GM12878 (cell line): ENCODE data around the gene SNRPF. TPM values are rescaled to one million over a fixed set of nuclear protein-coding genes. Genes with fewer than 3 reads are reported as not detected.
A peak's percentile ranks its signal among the peaks of the same experiment; 100 is the strongest.

ENCODE experiments used
- ATAC-seq: fragments of 200-7000 bp; cut with Tn5 transposase; 3 replicates; pipeline ENCODE4 v1.9.1; 2020; ENCODE audit warnings: mild to moderate bottlenecking, moderate library complexity
- Bru-seq: library from RNA; stranded (reverse); fragments of 400-500 nt; gene quantifications from one replicate; lab custom pipeline; 2021; lab: Mats Ljungman, UMichigan
- BruChase-seq, 2 experiments: library from RNA; stranded (reverse); fragments of 400-500 nt; gene quantifications; one replicate each; lab custom pipeline; 2021; lab: Mats Ljungman, UMichigan
- BruUV-seq: library from RNA; stranded (reverse); fragments of 400-500 nt; replicated peaks from 2 replicates; lab custom pipeline; 2021; lab: Mats Ljungman, UMichigan
- CTCF ChIA-PET: fragments of 300-600 bp; sonication (Branson Sonifier 250); formaldehyde crosslinking; extraction: SDS; loops from one replicate; lab custom pipeline; 2021; ENCODE audit warnings: inconsistent platforms; lab: Yijun Ruan, JAX
- POLR2A ChIA-PET: fragments of 350-600 bp; formaldehyde crosslinking; extraction: SDS; loops from one replicate; lab custom pipeline; 2021; ENCODE audit warnings: inconsistent platforms; lab: Charles Lee
- RAD21 ChIA-PET: fragments of 300-600 bp; sonication (Branson Sonifier 250); formaldehyde crosslinking; loops from one replicate; lab custom pipeline; 2023; ENCODE audit warnings: antibody characterized with exemption; ENCODE audit not compliant: unreplicated experiment; lab: Charles Lee
- SMC1A ChIA-PET: fragments of 300-600 bp; sonication (Branson Sonifier 250); formaldehyde crosslinking; loops from one replicate; lab custom pipeline; 2023; ENCODE audit not compliant: unreplicated experiment, uncharacterized antibody; lab: Charles Lee
- DNase-seq: peaks from one replicate; pipeline ENCODE4 v3.0.0-alpha.2; 2011; ENCODE audit warnings: low read depth, low spot score
- FAIRE-seq: peaks from 3 replicates; lab custom pipeline; 2011; peaks lifted over from hg19 to GRCh38; lab: Jason Lieb, UNC
- H2AFZ ChIP-seq: 2 replicates; pipeline ENCODE4 v1.6.0; 2011; ENCODE audit warnings: low read depth, low read length, control low read depth; ENCODE audit not compliant: control insufficient read depth
- H3K27ac ChIP-seq: 2 replicates; pipeline ENCODE4 v1.5.1; 2011; ENCODE audit warnings: control low read depth; ENCODE audit not compliant: control insufficient read depth, insufficient read depth
- H3K27me3 ChIP-seq, 2 experiments: replicated peaks in 1 of 2; 2 replicates each; pipeline versions ENCODE4 v1.6.0 to v1.6.1; 2011; ENCODE audit warnings: low read length in 1 of 2; ENCODE audit not compliant: control insufficient read depth in 2 of 2, insufficient read depth in 2 of 2
- H3K36me3 ChIP-seq, 2 experiments: 2 replicates each; pipeline ENCODE4 v1.5.1; 2011; ENCODE audit warnings: low read length in 1 of 2; ENCODE audit not compliant: control insufficient read depth in 2 of 2, insufficient read depth in 2 of 2
- H3K4me1 ChIP-seq: 2 replicates; pipeline ENCODE4 v1.6.1; 2011; ENCODE audit warnings: mild to moderate bottlenecking, low read length, moderate library complexity, mixed read lengths; ENCODE audit not compliant: control insufficient read depth, insufficient read depth
- H3K4me2 ChIP-seq: 2 replicates; pipeline ENCODE4 v1.6.0; 2011; ENCODE audit warnings: control low read depth; ENCODE audit not compliant: control insufficient read depth, insufficient read depth
- H3K4me3 ChIP-seq: fragments of 200-600 bp; sonication (generic); 2 replicates; pipeline ENCODE4 v1.5.1; 2016
- H3K79me2 ChIP-seq: 2 replicates; pipeline ENCODE4 v1.6.0; 2011; ENCODE audit warnings: low read length; ENCODE audit not compliant: control insufficient read depth, insufficient read depth
- H3K9ac ChIP-seq: 2 replicates; pipeline ENCODE4 v1.8.0; 2011; ENCODE audit warnings: low read length, control low read depth, mixed read lengths; ENCODE audit not compliant: control insufficient read depth, insufficient read depth
- H3K9me3 ChIP-seq: replicated peaks from 3 replicates; pipeline ENCODE4 v1.5.1; 2011; ENCODE audit warnings: mild to moderate bottlenecking, low read length; ENCODE audit not compliant: control insufficient read depth, insufficient read depth
- H4K20me1 ChIP-seq: 2 replicates; pipeline ENCODE4 v1.6.0; 2011; ENCODE audit not compliant: control insufficient read depth, insufficient read depth
- BCLAF1 ChIP-seq: fragments of 450-650 bp; IDR thresholded peaks from 2 replicates; pipeline ENCODE4 v1.6.1; 2017; ENCODE audit warnings: antibody characterized with exemption, mild to moderate bottlenecking, moderate library complexity
- CREB1 ChIP-seq: IDR thresholded peaks from 2 replicates; pipeline ENCODE4 v1.6.1; 2012; ENCODE audit warnings: low read depth, mild to moderate bottlenecking, inconsistent platforms
- FOXM1 ChIP-seq: IDR thresholded peaks from 2 replicates; pipeline ENCODE4 v1.6.1; 2012; ENCODE audit warnings: low read depth, mild to moderate bottlenecking, inconsistent platforms, low read length, moderate library complexity
- GATAD2B ChIP-seq: fragments of 450-650 bp; conservative IDR thresholded peaks from 2 replicates; pipeline ENCODE4 v1.6.1; 2017; ENCODE audit warnings: low read depth, mild to moderate bottlenecking, moderate library complexity
- IKZF1 ChIP-seq: fragments of 450-650 bp; conservative IDR thresholded peaks from 2 replicates; pipeline ENCODE4 v1.6.1; 2017; ENCODE audit warnings: antibody characterized with exemption, mild to moderate bottlenecking
- NBN ChIP-seq: fragments of 450-650 bp; IDR thresholded peaks from 2 replicates; pipeline ENCODE4 v1.6.1; 2016
- NR2F1 ChIP-seq: fragments of 450-650 bp; conservative IDR thresholded peaks from 2 replicates; pipeline ENCODE4 v1.6.1; 2017; ENCODE audit warnings: mild to moderate bottlenecking
- PRDM15 ChIP-seq: fragments of 450-650 bp; formaldehyde crosslinking; IDR thresholded peaks from 2 replicates; pipeline ENCODE4 v1.4.0; 2020; ENCODE audit warnings: mild to moderate bottlenecking, moderate library complexity
- SP1 ChIP-seq: IDR thresholded peaks from one replicate; pipeline ENCODE4 v1.6.1; 2011; ENCODE audit warnings: low read depth, low read length
- USF1 ChIP-seq: IDR thresholded peaks from 2 replicates; pipeline ENCODE4 v1.6.1; 2011; ENCODE audit warnings: borderline replicate concordance, low read depth, mild to moderate bottlenecking, moderate library complexity, mixed read lengths, low read length; ENCODE audit not compliant: insufficient read depth; ENCODE audit errors: extremely low read length
- WGBS: methylation state at CpG from one replicate; pipeline ENCODE4 v1.1.6; 2016; ENCODE audit warnings: low lambda C conversion rate; ENCODE audit not compliant: insufficient replicate concordance, insufficient coverage; ENCODE audit errors: missing lambda C conversion rate; 5-methylcytosine and 5-hydroxymethylcytosine counted together
- in situ Hi-C: fragments of 300-500 bp; cut with MboI; formaldehyde crosslinking; loops from 9 replicates; pipeline ENCODE4 v1.14.3; 2018; ENCODE audit warnings: mixed read lengths
- intact Hi-C: fragments of 100-400 bp; cut with micrococcal nuclease; formaldehyde crosslinking; loops from one replicate; pipeline ENCODE4 v1.14.2; 2022; ENCODE audit not compliant: unreplicated experiment
- long read RNA-seq, 2 experiments: library from polyadenylated mRNA; unstranded; transcript quantifications; one replicate each; pipeline ENCODE4 v2.0.0, GENCODE V29; 2019 to 2020
- polyA minus RNA-seq, 3 experiments: library from RNA; depleted of rRNA, polyadenylated mRNA; stranded (reverse); fragments of >200 nt; gene quantifications; 2 replicates each; pipeline ENCODE4 v1.2.3, GENCODE V29; 2011
- polyA plus RNA-seq, 11 experiments: library from polyadenylated mRNA; depleted of rRNA in 4 of 11; unstranded in 6 of 11; stranded (reverse) in 5 of 11; fragments of >200 nt; fragmentation: Nextera tagmentation in 4 of 11; fragmentation: Illumina TruSeq in 1 of 11; extraction: Ambion mirVana in 4 of 11; extraction: Trizol in 1 of 11; gene quantifications; 1 replicate in 1 of 11; 2 replicates in 10 of 11; pipeline versions ENCODE4 v1.2.1 to v1.2.3, GENCODE V29; 2011 to 2016; ENCODE audit warnings: inconsistent platforms in 2 of 11, missing spikeins in 2 of 11, low read depth in 1 of 11
- total RNA-seq, 4 experiments: library from RNA; depleted of rRNA in 3 of 4; stranded (reverse); fragments of >200 nt in 3 of 4; fragmentation: Illumina TruSeq in 1 of 4; extraction: Trizol in 1 of 4; gene quantifications; 2 replicates each; pipeline versions ENCODE4 v1.2.1 to v1.2.3, GENCODE V29; 2013 to 2021

The SNRPF gene
- 23.4 and 31.6 TPM in 2 replicates for total RNA-seq (2013; cell fraction: nucleolus; rRNA removed)
- total RNA-seq (2014; rRNA removed): 36.5 and 37.8 TPM in 2 replicates
- 73.6 and 78.8 TPM in 2 replicates for total RNA-seq (2014; rRNA removed; fragmentation: Illumina TruSeq; extraction: Trizol)
- total RNA-seq (2021): 42.9 and 48.2 TPM in 2 replicates
- 7.1 TPM for polyA plus RNA-seq (2011; ENCODE audit: low read depth)
- polyA plus RNA-seq (2011; rRNA removed): 32.9 and 54.8 TPM in 2 replicates
- 20.4 and 24.1 TPM in 2 replicates for polyA plus RNA-seq (2011; cell fraction: cytosol; rRNA removed)
- 18.4 and 22.6 TPM in 2 replicates for polyA plus RNA-seq (2011; cell fraction: nucleus; rRNA removed)
- 67.4 and 77.2 TPM in 2 replicates for polyA plus RNA-seq (2012)
- polyA plus RNA-seq (2014; fragmentation: Illumina TruSeq; extraction: Trizol): 66.8 and 77.0 TPM in 2 replicates
- polyA plus RNA-seq (2014; fragmentation: Nextera tagmentation; extraction: Ambion mirVana): 100 to 1,000 TPM; 187 to 204 TPM
- polyA plus RNA-seq (2014; rRNA removed): 43.4 and 44.1 TPM in 2 replicates
- 100 to 1,000 TPM; 151 to 171 TPM for polyA plus RNA-seq (2016; fragmentation: Nextera tagmentation; extraction: Ambion mirVana)
- polyA minus RNA-seq (2011; rRNA and poly(A)+ RNA removed): 6.2 and 15.7 TPM in 2 replicates
- polyA minus RNA-seq (2011; cell fraction: cytosol; rRNA and poly(A)+ RNA removed): 3.5 and 6.1 TPM in 2 replicates
- polyA minus RNA-seq (2011; cell fraction: nucleus; rRNA and poly(A)+ RNA removed): 11.2 and 21.6 TPM in 2 replicates
- Bru-seq, nascent RNA: percentile 82 among the genes with signal in this experiment
- BruChase-seq, experiment 1, labeled RNA remaining after a 6-hour chase: percentile 63 among the genes with signal in this experiment
- BruChase-seq, experiment 2, labeled RNA remaining after a 2-hour chase: percentile 67 among the genes with signal in this experiment
- long read RNA-seq, experiment 1, transcript SNRPF-201 (4 exons, 1,389 nt): major isoform, 117 of 117 reads
- long read RNA-seq, experiment 1, partial matches to known transcripts: 0 of 117 reads
- long read RNA-seq, experiment 1, other reads (novel, unspliced or antisense): 0 of 117 reads
- long read RNA-seq, experiment 2, transcript SNRPF-201 (4 exons, 1,389 nt): major isoform, 220 of 230 reads
- long read RNA-seq, experiment 2, partial matches to known transcripts: 7 of 230 reads
- long read RNA-seq, experiment 2, other reads (novel, unspliced or antisense): 2 of 230 reads

- POLR2A ChIA-PET: no interaction called here
- Histone ChIP-seq H3K4me1 (no peaks in the 10 kb centered on the region), H3K4me3 (peak within 1 kb of the TSS; percentile 86), H3K4me2 (peak within 1 kb of the TSS; percentile 86), H3K27ac (peak within 1 kb of the TSS; percentile 76), H3K9me3 (peaks cover 6% of the 10 kb centered on the region; the same call in 2 of the 3 replicates), H3K9ac (peak within 1 kb of the TSS; percentile 81), H3K27me3 (no peaks in the 10 kb centered on the region; a peak in 2 of 4 replicates), H4K20me1 (no peaks in the 10 kb centered on the region), H3K36me3 (peaks cover 0 to 20% of the 10 kb centered on the region in 2 experiments; a peak in 2 of 4 replicates), H2AFZ (peak within 1 kb of the TSS; percentile 39), H3K79me2 (peaks cover 49% of the 10 kb centered on the region)
- peak; percentile 96 for ATAC-seq
- WGBS: 1% methylated on average over 51 of the region's 54 CpGs
- BruUV-seq: no TSS peak
- RAD21 ChIA-PET: no interaction called here
- peak; percentile 100 for FAIRE-seq
- in situ Hi-C loops: no loop called here
- SMC1A ChIA-PET: no interaction called here
- DNase-seq: peak; percentile 95
- intact Hi-C loops: no loop called here
- CTCF ChIA-PET: interaction anchor here (1.0 to 1.3 kb wide), 3 partner anchors 11 to 140 kb away, joined by 3 to 5 read pairs (median 4); partner anchors contain the start of gene CCDC38
- TF ChIP-seq BCLAF1: no peak
- peak; percentile 89 for TF ChIP-seq NR2F1
- TF ChIP-seq USF1: peak; percentile 38
- peak; percentile 52; the same call in 1 of the 2 replicates for TF ChIP-seq FOXM1
- TF ChIP-seq PRDM15 (CRISPR knock-in tag): no peak
- peak; percentile 33; the same call in 1 of the 2 replicates for TF ChIP-seq CREB1
- no peak for TF ChIP-seq GATAD2B
- TF ChIP-seq IKZF1: peak; percentile 77
- peak; percentile 73 for TF ChIP-seq NBN
- TF ChIP-seq SP1: peak; percentile 98
Measured at GRCh38 chr12:95858451-95859343, at the start of gene SNRPF. SNRPF (plus strand) TSS chr12:95858952; CDS start chr12:95859074, 122 bp downstream.
